H9 (cell line): Measurements from ENCODE around the gene NSRP1. TPM values are rescaled to one million over a fixed set of nuclear protein-coding genes. Genes with fewer than 3 reads are reported as not detected.

Source experiments
- DNase-seq: peaks from one replicate; pipeline ENCODE4 v3.0.0-alpha.2; 2017
- H2AFZ ChIP-seq: one replicate; pipeline ENCODE4 v1.6.1; 2013; ENCODE audit warnings: mild to moderate bottlenecking, low read length, control low read depth, moderate library complexity
- H2AK5ac ChIP-seq: 2 replicates; pipeline ENCODE4 v1.6.1; 2013; ENCODE audit warnings: low read length, control low read depth, mixed read lengths; ENCODE audit not compliant: insufficient read length
- H2BK120ac ChIP-seq: one replicate; pipeline ENCODE4 v1.6.1; 2013; ENCODE audit warnings: low read depth, mild to moderate bottlenecking, low read length, control low read depth, inconsistent platforms; ENCODE audit not compliant: poor library complexity, severe bottlenecking
- H2BK12ac ChIP-seq: 2 replicates; pipeline ENCODE4 v1.6.1; 2013; ENCODE audit warnings: low read length, control low read depth, mixed read lengths, low read depth; ENCODE audit not compliant: insufficient read length
- H2BK15ac ChIP-seq: 2 replicates; pipeline ENCODE4 v1.6.1; 2013; ENCODE audit warnings: low read depth, low read length, control low read depth
- H2BK20ac ChIP-seq: one replicate; pipeline ENCODE4 v1.6.1; 2013; ENCODE audit warnings: low read depth, mild to moderate bottlenecking, low read length, control low read depth, inconsistent platforms; ENCODE audit not compliant: poor library complexity, severe bottlenecking
- H2BK5ac ChIP-seq: 2 replicates; pipeline ENCODE4 v1.6.1; 2013; ENCODE audit warnings: low read length, control low read depth, mixed read lengths; ENCODE audit not compliant: insufficient read length
- H3K14ac ChIP-seq: 2 replicates; pipeline ENCODE4 v1.6.1; 2013; ENCODE audit warnings: low read length, control low read depth; ENCODE audit not compliant: insufficient read depth
- H3K18ac ChIP-seq: 2 replicates; pipeline ENCODE4 v1.6.1; 2013; ENCODE audit warnings: low read depth, mild to moderate bottlenecking, mixed read lengths, low read length, control low read depth; ENCODE audit not compliant: insufficient read length
- H3K23ac ChIP-seq: 2 replicates; pipeline ENCODE4 v1.6.1; 2013; ENCODE audit warnings: low read length, control low read depth, mixed read lengths, low read depth; ENCODE audit not compliant: insufficient read length
- H3K23me2 ChIP-seq: 2 replicates; pipeline ENCODE4 v1.6.1; 2013; ENCODE audit warnings: low read depth, mild to moderate bottlenecking, mixed read lengths, low read length, control low read depth; ENCODE audit not compliant: insufficient read length, poor library complexity, severe bottlenecking
- H3K27ac ChIP-seq: 2 replicates; pipeline ENCODE4 v1.5.1; 2013; ENCODE audit warnings: low read length, control low read depth, mixed read lengths, low read depth; ENCODE audit not compliant: insufficient read length
- H3K27me3 ChIP-seq: 2 replicates; pipeline ENCODE4 v1.6.1; 2013; ENCODE audit warnings: low read length, control low read depth, inconsistent platforms; ENCODE audit not compliant: insufficient read depth
- H3K4ac ChIP-seq: 2 replicates; pipeline ENCODE4 v1.6.1; 2013; ENCODE audit warnings: low read depth, mild to moderate bottlenecking, control low read depth, inconsistent platforms, low read length, moderate library complexity
- H3K4me1 ChIP-seq: 2 replicates; pipeline ENCODE4 v1.6.1; 2013; ENCODE audit warnings: low read length, control low read depth, inconsistent platforms; ENCODE audit not compliant: insufficient read depth
- H3K4me2 ChIP-seq: 2 replicates; pipeline ENCODE4 v1.6.1; 2013; ENCODE audit warnings: low read length, control low read depth, mixed read lengths; ENCODE audit not compliant: insufficient read length, insufficient read depth
- H3K56ac ChIP-seq: 2 replicates; pipeline ENCODE4 v1.6.1; 2013; ENCODE audit warnings: low read depth, mild to moderate bottlenecking, mixed read lengths, low read length, control low read depth; ENCODE audit not compliant: insufficient read length
- H3K79me1 ChIP-seq: 2 replicates; pipeline ENCODE4 v1.6.1; 2013; ENCODE audit warnings: low read depth, mild to moderate bottlenecking, moderate library complexity, low read length, control low read depth, inconsistent platforms; ENCODE audit not compliant: insufficient read depth, poor library complexity, severe bottlenecking
- H3K79me2 ChIP-seq: 2 replicates; pipeline ENCODE4 v1.6.1; 2013; ENCODE audit warnings: low read length, control low read depth, inconsistent platforms; ENCODE audit not compliant: insufficient read depth
- H3K9ac ChIP-seq: 2 replicates; pipeline ENCODE4 v1.6.1; 2013; ENCODE audit warnings: low read length, control low read depth, mixed read lengths; ENCODE audit not compliant: insufficient read length; ENCODE audit errors: extremely low read depth
- H3K9me3 ChIP-seq: one replicate; pipeline ENCODE4 v1.6.1; 2013; ENCODE audit warnings: low read depth, low read length, inconsistent platforms; ENCODE audit not compliant: control insufficient read depth
- H3T11ph ChIP-seq: one replicate; pipeline ENCODE4 v1.6.1; 2013; ENCODE audit warnings: mild to moderate bottlenecking, low read length, control low read depth, inconsistent platforms
- H4K20me1 ChIP-seq: one replicate; pipeline ENCODE4 v1.6.1; 2013; ENCODE audit not compliant: control insufficient read depth, insufficient read length, insufficient read depth
- H4K5ac ChIP-seq: 2 replicates; pipeline ENCODE4 v1.6.1; 2013; ENCODE audit warnings: low read depth, mild to moderate bottlenecking, mixed read lengths, low read length, control low read depth; ENCODE audit not compliant: insufficient read length
- H4K8ac ChIP-seq: replicated peaks from 2 replicates; pipeline ENCODE4 v1.6.1; 2013; ENCODE audit warnings: low read length, control low read depth, mixed read lengths, low read depth; ENCODE audit not compliant: insufficient read length
- H4K91ac ChIP-seq: 2 replicates; pipeline ENCODE4 v1.6.1; 2013; ENCODE audit warnings: low read depth, mild to moderate bottlenecking, moderate library complexity, mixed read lengths, low read length, control low read depth; ENCODE audit not compliant: insufficient read length
- H3K27ac Mint-ChIP-seq, 3 experiments: 2 replicates in 2 of 3; 3 replicates in 1 of 3; pipeline ENCODE4 v1.8.0; 2020 to 2021; ENCODE audit warnings: mixed read lengths in 3 of 3, mild to moderate bottlenecking in 1 of 3, moderate library complexity in 1 of 3
- H3K27me3 Mint-ChIP-seq: 2 replicates; pipeline ENCODE4 v1.8.0; 2021; ENCODE audit warnings: low read depth, mild to moderate bottlenecking, moderate library complexity, mixed read lengths
- H3K36me3 Mint-ChIP-seq, 3 experiments: 2 replicates in 2 of 3; 3 replicates in 1 of 3; pipeline ENCODE4 v1.8.0; 2020 to 2021; ENCODE audit warnings: low read depth in 3 of 3, mixed read lengths in 3 of 3; ENCODE audit not compliant: insufficient read depth in 1 of 3
- H3K4me1 Mint-ChIP-seq, 2 experiments: 2 replicates each; pipeline ENCODE4 v1.8.0; 2020; ENCODE audit warnings: mixed read lengths in 2 of 2
- H3K4me3 Mint-ChIP-seq, 2 experiments: 2 replicates in 1 of 2; 3 replicates in 1 of 2; pipeline ENCODE4 v1.8.0; 2020 to 2021; ENCODE audit warnings: mild to moderate bottlenecking in 2 of 2, mixed read lengths in 2 of 2, moderate library complexity in 1 of 2
- H3K9me3 Mint-ChIP-seq, 2 experiments: 2 replicates in 1 of 2; 3 replicates in 1 of 2; pipeline ENCODE4 v1.8.0; 2020; ENCODE audit warnings: mild to moderate bottlenecking in 2 of 2, mixed read lengths in 2 of 2, moderate library complexity in 1 of 2
- CTCF ChIP-seq: fragments of 200-600 bp; sonication (generic); conservative IDR thresholded peaks from 3 replicates; pipeline ENCODE4 v1.8.0; 2021; ENCODE audit warnings: antibody characterized with exemption, mild to moderate bottlenecking
- WGBS: extraction: QIAGEN DNeasy Blood & Tissue Kit; methylation state at CpG from one replicate; pipeline ENCODE4 v1.1.7; 2013; ENCODE audit warnings: missing lambda C conversion rate, low lambda C conversion rate, mixed read lengths; ENCODE audit not compliant: insufficient read length; ENCODE audit errors: extremely low coverage; 5-methylcytosine and 5-hydroxymethylcytosine counted together
- total RNA-seq: library from RNA; stranded (reverse); gene quantifications from 2 replicates; pipeline ENCODE4 v1.2.1, GENCODE V29; 2021

Gene NSRP1
- total RNA-seq, 1 experiment from 2014 or later, result 33.3 TPM

DNA sequence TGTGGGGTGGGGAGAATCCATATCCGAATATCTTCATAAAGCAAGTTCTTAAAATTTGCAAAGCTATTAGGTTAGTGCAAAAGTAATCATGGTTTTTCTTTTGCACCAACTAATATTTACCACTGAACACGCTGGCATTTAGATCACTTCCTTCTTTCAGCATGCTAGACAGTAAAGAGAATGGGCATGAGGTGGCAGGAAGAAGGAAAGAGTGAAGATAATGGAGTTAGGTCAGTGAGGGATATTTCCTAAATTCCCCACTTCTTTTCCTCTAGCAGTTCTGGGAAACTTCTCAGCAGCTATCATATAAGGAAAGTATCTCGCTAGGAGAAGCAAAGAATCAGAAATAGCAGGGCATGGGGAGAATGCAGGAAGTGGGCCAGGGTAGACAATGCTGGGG, 79.9 kb downstream of the NSRP1 start:
- Histone ChIP-seq H4K8ac (no peak overlapping the region), H3K18ac (no peak overlapping the region), H3K27me3 (no peaks in the 10 kb centered on the region), H2AFZ (no peak overlapping the region), H3K27ac (no peak overlapping the region), H2BK20ac (no peak overlapping the region), H3K4ac (no peak overlapping the region), H3K4me1 (no peaks in the 10 kb centered on the region), H3K23me2 (no peaks in the 10 kb centered on the region), H2BK120ac (no peak overlapping the region), H3K14ac (no peak overlapping the region), H2BK5ac (no peak overlapping the region), H3T11ph (no peak overlapping the region), H2BK12ac (no peak overlapping the region), H4K20me1 (no peaks in the 10 kb centered on the region), H3K4me2 (no peak overlapping the region), H3K23ac (no peak overlapping the region), H4K5ac (no peak overlapping the region), H3K9me3 (no peaks in the 10 kb centered on the region), H4K91ac (no peak overlapping the region), H2BK15ac (no peak overlapping the region), H3K79me1 (no peaks in the 10 kb centered on the region), H2AK5ac (no peak overlapping the region), H3K56ac (no peak overlapping the region), H3K79me2 (no peaks in the 10 kb centered on the region), H3K9ac (no peak overlapping the region)
- H3K9me3 Mint-ChIP-seq, result no peaks in the 10 kb centered on the region
- H3K27ac Mint-ChIP-seq, result no peak overlapping the region
- H3K36me3 Mint-ChIP-seq, result no peaks in the 10 kb centered on the region
- H3K4me1 Mint-ChIP-seq, result no peaks in the 10 kb centered on the region
- no peak for TF ChIP-seq CTCF
- WGBS, result no CpG with 5 or more reads among the region's 3 CpGs
- no peak overlapping the region for H3K4me3 Mint-ChIP-seq
- no peak for DNase-seq
- no peaks in the 10 kb centered on the region for H3K27me3 Mint-ChIP-seq
